Measurements from ENCODE around the gene LRCH3. TPM values are rescaled to one million over a fixed set of nuclear protein-coding genes. Genes with fewer than 3 reads are reported as not detected.
A peak's percentile ranks its signal among the peaks of the same experiment; 100 is the strongest.

Gene LRCH3
- 161 and 276 TPM in 2 replicates for total RNA-seq (2011; cell fraction: chromatin; rRNA removed; ENCODE audit: low replicate concordance)
- total RNA-seq (2011; cell fraction: nucleolus; rRNA removed): 65.2 and 96.1 TPM in 2 replicates
- total RNA-seq (2011; cell fraction: nucleoplasm; rRNA removed): 143 and 236 TPM in 2 replicates
- total RNA-seq (2014; rRNA removed): 39.0 and 40.6 TPM in 2 replicates
- 26.6 and 33.1 TPM in 2 replicates for total RNA-seq (2014; rRNA removed; fragmentation: Illumina TruSeq; extraction: Trizol)
- total RNA-seq (2015; rRNA removed; fragmentation: Illumina TruSeq; extraction: Trizol): 32.6 and 33.7 TPM in 2 replicates
- total RNA-seq (2021): 28.6 and 29.2 TPM in 2 replicates
- 75.3 and 78.4 TPM in 2 replicates for polyA plus RNA-seq (2011; rRNA removed)
- polyA plus RNA-seq (2011; cell fraction: cytosol; rRNA removed): 32.3 and 52.2 TPM in 2 replicates
- 110 and 115 TPM in 2 replicates for polyA plus RNA-seq (2011; cell fraction: nucleus; rRNA removed)
- polyA plus RNA-seq (2012): 16.3 and 17.8 TPM in 2 replicates
- 55.1 and 56.8 TPM in 2 replicates for polyA plus RNA-seq (2014; fragmentation: Illumina TruSeq; extraction: Trizol)
- polyA plus RNA-seq (2014; fragmentation: Nextera tagmentation; extraction: Ambion mirVana): 1 to 10 TPM; 4.6 to 5.4 TPM
- 30.3 and 112 TPM in 2 replicates for polyA plus RNA-seq (2014; rRNA removed)
- polyA minus RNA-seq (2011; rRNA and poly(A)+ RNA removed): 132 and 162 TPM in 2 replicates
- polyA minus RNA-seq (2011; cell fraction: cytosol; rRNA and poly(A)+ RNA removed): 27.7 and 35.1 TPM in 2 replicates
- 33.9 and 66.8 TPM in 2 replicates for polyA minus RNA-seq (2011; cell fraction: nucleus; rRNA and poly(A)+ RNA removed)
- Bru-seq, nascent RNA: percentile 75 among the genes with signal in this experiment
- percentile 86 among the genes with signal in this experiment for BruChase-seq, experiment 1, labeled RNA remaining after a 2-hour chase
- percentile 88 among the genes with signal in this experiment for BruChase-seq, experiment 2, labeled RNA remaining after a 6-hour chase
- long read RNA-seq, experiment 1, partial matches to known transcripts: 13 of 36 reads
- long read RNA-seq, experiment 1, other reads (novel, unspliced or antisense): 23 of 36 reads
- long read RNA-seq, experiment 2, partial matches to known transcripts: 3 of 9 reads
- long read RNA-seq, experiment 2, other reads (novel, unspliced or antisense): 6 of 9 reads
- long read RNA-seq, experiment 3, partial matches to known transcripts: 2 of 5 reads
- long read RNA-seq, experiment 3, other reads (novel, unspliced or antisense): 3 of 5 reads

DNA sequence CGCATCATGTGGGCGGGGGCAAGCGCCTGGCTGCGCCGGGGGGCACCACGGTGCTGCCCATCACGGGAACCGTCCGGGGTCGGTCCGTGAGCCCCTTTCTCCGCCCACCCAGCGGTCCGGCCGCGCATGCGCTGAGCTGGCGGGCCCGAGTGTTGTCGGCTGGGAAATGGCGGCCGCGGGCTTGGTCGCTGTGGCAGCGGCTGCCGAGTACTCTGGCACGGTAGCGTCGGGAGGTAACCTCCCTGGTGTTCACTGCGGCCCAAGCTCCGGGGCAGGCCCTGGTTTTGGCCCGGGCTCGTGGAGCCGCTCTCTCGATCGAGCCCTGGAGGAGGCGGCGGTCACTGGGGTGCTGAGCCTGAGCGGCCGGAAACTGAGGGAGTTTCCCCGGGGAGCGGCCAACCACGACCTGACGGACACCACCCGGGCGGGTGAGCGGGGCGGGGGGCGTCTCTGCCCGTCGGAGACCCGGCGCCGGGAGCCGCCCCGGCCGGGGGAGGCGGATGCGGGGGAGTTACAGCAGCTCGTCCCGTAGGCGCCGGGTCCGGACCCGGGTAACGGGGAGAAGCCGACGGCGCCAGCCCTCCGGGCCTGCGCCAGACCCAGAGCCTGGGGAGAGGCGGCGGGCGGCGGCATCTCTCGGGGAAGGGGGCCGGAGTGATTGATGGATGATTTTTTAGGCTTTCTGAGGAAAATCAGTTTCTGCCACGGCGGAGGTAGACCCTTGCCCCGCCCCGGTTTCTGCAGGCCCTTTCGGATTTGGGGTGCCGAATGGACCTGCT is at the start of gene LRCH3:
Gene LRCH3, plus strand, starts transcription at position 142 of the 779 bp plus-strand sequence. Its CDS starts 25 bp downstream, at position 167.
- Histone ChIP-seq H3K27me3 (ENCODE audit: control insufficient read depth in 2 of 2, insufficient read depth in 2 of 2, low read length in 2 of 2) (no peaks in the 10 kb centered on the region), H3K36me3 (ENCODE audit: control insufficient read depth, insufficient read depth, low read length) (no peaks in the 10 kb centered on the region), H2AFZ (ENCODE audit: low read depth, low read length) (peak within 1 kb of the TSS; percentile 99), H3K4me1 (replicated peaks in 1 of 2; ENCODE audit: control insufficient read depth in 2 of 2, insufficient read depth in 2 of 2, low read length in 2 of 2) (peaks cover 10% of the 10 kb centered on the region in 2 experiments; a peak in 3 of 5 replicates), H3K9me3 (replicated peaks; ENCODE audit: control insufficient read depth, insufficient read depth, low read depth, low read length) (no peaks in the 10 kb centered on the region), H4K20me1 (replicated peaks; ENCODE audit: control insufficient read depth, insufficient read depth, low read length) (no peaks in the 10 kb centered on the region; the same call in 1 of the 2 replicates), H3K4me3 (peak within 1 kb of the TSS; percentile 84), H3K4me2 (ENCODE audit: insufficient read depth, low read length) (peak within 1 kb of the TSS; percentile 87), H3K9ac (ENCODE audit: insufficient read depth in 1 of 2, low read depth in 2 of 2, low read length in 2 of 2) (peak within 1 kb of the TSS; percentile 90 to 100), H3K79me2 (ENCODE audit: control insufficient read depth, insufficient read depth, low read length) (peaks cover 52% of the 10 kb centered on the region), H3K27ac (ENCODE audit: extremely low read depth, low read depth, low read length) (peak within 1 kb of the TSS; percentile 95), H3K9me1 (ENCODE audit: control insufficient read depth, insufficient read depth, low read length) (no peaks in the 10 kb centered on the region)
- ATAC-seq: peak; percentile 92
- ChIA-PET CTCF (ENCODE audit: low intra/inter-chr PET ratio) (interaction anchor here (0.7 kb wide), 1 partner anchor 9 kb away, joined by 3 read pairs; no protein-coding TSS in a partner anchor), POLR2A (interaction anchor here (0.8 to 2.1 kb wide), 9 partner anchors 9 to 52 kb away, joined by 3 to 7 read pairs (median 4); partner anchors contain the start of gene FYTTD1)
- peak; percentile 81 to 96 (median 90) for DNase-seq (ENCODE audit: extremely low read depth in 1 of 4, low spot score in 3 of 4)
- WGBS (ENCODE audit: insufficient coverage, low coverage, missing lambda C conversion rate): 1% methylated on average over 58 of the region's 83 CpGs
- intact Hi-C loops (cut with micrococcal nuclease): loop anchor here (1.0 kb wide), 1 partner anchor 42 kb away; the partner anchor contains the start of gene FYTTD1
- BruUV-seq (replicated peaks): no TSS peak
- FAIRE-seq: no peak
- in situ Hi-C loops (cut with MboI): no loop called here
- TF ChIP-seq MYNN (IDR thresholded peaks at IDR 0.05): peak; percentile 28; the same call in 1 of the 2 replicates
- TF ChIP-seq MYNN (CRISPR knock-in tag; IDR thresholded peaks at IDR 0.05): no peak
- no peak for TF ChIP-seq ZNF165 (CRISPR knock-in tag; IDR thresholded peaks at IDR 0.05; ENCODE audit: borderline replicate concordance)
- no peak for TF ChIP-seq SMAD3 (CRISPR knock-in tag; conservative IDR thresholded peaks at IDR 0.05)
- no peak for TF ChIP-seq NFXL1 (CRISPR knock-in tag; IDR thresholded peaks at IDR 0.05)
- TF ChIP-seq, protein P1, sequence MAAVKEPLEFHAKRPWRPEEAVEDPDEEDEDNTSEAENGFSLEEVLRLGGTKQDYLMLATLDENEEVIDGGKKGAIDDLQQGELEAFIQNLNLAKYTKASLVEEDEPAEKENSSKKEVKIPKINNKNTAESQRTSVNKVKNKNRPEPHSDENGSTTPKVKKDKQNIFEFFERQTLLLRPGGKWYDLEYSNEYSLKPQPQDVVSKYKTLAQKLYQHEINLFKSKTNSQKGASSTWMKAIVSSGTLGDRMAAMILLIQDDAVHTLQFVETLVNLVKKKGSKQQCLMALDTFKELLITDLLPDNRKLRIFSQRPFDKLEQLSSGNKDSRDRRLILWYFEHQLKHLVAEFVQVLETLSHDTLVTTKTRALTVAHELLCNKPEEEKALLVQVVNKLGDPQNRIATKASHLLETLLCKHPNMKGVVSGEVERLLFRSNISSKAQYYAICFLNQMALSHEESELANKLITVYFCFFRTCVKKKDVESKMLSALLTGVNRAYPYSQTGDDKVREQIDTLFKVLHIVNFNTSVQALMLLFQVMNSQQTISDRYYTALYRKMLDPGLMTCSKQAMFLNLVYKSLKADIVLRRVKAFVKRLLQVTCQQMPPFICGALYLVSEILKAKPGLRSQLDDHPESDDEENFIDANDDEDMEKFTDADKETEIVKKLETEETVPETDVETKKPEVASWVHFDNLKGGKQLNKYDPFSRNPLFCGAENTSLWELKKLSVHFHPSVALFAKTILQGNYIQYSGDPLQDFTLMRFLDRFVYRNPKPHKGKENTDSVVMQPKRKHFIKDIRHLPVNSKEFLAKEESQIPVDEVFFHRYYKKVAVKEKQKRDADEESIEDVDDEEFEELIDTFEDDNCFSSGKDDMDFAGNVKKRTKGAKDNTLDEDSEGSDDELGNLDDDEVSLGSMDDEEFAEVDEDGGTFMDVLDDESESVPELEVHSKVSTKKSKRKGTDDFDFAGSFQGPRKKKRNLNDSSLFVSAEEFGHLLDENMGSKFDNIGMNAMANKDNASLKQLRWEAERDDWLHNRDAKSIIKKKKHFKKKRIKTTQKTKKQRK (IDR thresholded peaks at IDR 0.05; ENCODE audit: borderline replicate concordance, low read depth, low read length): no peak
- TF ChIP-seq HCFC1 (IDR thresholded peaks at IDR 0.05; ENCODE audit: low read depth, low read length): peak; percentile 39
- TF ChIP-seq BRF1 (IDR thresholded peaks at IDR 0.05; ENCODE audit: borderline replicate concordance, extremely low read depth, insufficient read length): no peak
- TF ChIP-seq ETS2 (tag; IDR thresholded peaks at IDR 0.05; ENCODE audit: borderline replicate concordance, poor library complexity, severe bottlenecking): no peak
- peak; percentile 97 for TF ChIP-seq POLR2B (IDR thresholded peaks at IDR 0.05; ENCODE audit: low read depth, partially characterized antibody)
- no peak for TF ChIP-seq PYGO2 (tag; IDR thresholded peaks at IDR 0.05)
- TF ChIP-seq CBFB (CRISPR knock-in tag; IDR thresholded peaks at IDR 0.05): no peak
